HG03378 (cell line): ENCODE measurements around the gene HOXB9.

Experiments used
- ATAC-seq: cut with Tn5 transposase; IDR thresholded peaks from one replicate; pipeline ENCODE4 v1.9.1; 2021; ENCODE audit warnings: mild to moderate bottlenecking, moderate library complexity; ENCODE audit not compliant: unreplicated experiment

The HOXB9 gene

DNA sequence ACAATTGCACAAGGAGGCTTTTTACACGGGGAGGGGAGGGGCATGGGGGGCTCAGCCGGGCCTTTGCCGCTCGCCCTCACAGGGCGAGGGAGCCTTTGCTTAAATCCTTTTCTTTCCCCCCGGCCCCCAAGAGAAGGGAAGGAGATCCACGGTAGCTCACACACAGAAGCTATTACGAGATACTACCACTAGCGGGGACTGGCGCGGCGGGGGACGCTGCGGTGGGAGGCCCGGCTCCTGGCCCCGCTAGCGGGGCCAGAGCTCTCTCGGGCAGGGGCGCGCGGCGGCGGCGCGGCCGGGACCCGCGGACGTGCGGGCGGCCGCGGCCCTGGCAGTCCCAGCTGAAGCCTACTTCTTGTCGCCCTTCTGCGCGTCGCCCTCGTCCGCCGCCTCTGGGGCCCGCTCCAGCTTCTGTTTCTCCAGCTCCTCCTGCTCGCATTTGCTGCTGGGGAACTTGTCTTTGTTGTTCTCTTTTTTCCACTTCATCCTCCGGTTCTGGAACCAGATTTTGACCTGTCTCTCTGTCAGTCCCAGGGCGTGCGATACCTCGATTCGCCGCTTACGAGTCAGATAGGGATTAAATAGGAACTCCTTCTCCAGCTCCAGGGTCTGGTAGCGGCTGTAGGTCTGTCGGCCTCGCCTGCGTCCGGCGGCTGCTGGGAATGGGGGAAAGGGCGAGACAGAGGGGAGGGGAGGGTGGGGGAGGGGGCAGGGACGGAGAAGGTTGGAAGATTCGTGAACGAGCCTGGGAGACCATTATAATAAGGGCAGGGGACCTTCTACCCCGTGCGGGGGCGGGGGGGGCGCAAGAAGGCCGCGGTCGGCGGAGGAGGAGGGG is 13.1 kb downstream of the HOXB9 start:
- ATAC-seq = no peak

DNA sequence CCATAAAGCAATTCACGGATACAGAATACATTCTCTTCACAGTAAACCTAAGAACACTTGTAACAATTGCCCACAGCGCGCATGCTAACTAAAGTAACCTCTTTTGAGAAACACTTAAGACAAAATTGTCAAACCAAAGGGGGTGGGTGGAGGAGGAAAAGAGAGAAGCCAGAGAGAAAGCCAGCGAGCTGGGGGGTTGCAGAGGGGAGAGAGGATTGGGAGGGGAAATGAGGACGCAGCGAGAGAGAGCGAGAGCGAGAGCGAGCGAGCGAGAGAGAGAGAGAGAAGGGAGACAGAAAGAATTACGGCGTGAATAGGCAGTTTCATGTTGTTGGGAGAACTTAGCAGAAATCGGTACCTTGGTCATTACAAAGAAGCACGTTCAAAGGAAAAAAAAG is 13.7 kb downstream of the HOXB9 start:
- ATAC-seq = no peak

DNA sequence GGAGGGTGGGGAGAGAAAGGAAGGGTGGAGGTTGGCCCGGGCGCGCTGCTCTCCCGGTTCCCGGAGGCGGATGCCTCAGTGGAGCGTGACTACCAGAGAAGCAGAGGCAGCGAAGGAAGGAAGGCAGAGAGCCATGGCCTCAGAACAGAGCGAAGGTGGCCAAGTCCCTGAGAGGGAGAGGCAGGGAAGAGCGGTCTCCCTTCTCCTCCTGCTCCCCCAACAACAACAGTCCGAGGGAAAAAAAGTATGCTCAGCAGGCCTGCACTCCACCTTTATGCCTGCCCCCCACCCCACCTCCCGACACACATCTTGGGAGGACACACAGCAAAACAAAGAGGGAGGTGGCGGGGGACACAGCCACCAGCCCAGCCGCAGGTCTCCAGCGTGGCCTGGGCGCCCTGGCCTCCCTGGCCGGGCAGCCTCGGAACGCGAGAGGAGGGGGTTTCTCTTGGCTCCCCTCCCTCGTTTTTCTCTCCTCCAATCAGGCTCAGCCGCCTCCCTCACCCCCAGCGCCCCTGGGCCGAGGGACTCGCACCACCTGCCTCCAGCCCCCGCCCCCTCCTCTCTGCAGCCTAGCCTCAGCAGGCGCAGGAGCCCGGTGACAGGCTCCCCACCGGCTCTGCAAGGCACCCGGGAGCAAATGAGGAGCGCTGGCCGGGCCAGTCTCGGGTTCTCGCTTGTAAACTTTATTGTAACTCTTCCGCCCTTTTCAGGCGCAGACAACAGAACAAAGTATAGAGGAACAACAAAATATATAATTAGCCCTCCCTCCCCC is 14.3 kb downstream of the HOXB9 start:
- no peak for ATAC-seq

DNA sequence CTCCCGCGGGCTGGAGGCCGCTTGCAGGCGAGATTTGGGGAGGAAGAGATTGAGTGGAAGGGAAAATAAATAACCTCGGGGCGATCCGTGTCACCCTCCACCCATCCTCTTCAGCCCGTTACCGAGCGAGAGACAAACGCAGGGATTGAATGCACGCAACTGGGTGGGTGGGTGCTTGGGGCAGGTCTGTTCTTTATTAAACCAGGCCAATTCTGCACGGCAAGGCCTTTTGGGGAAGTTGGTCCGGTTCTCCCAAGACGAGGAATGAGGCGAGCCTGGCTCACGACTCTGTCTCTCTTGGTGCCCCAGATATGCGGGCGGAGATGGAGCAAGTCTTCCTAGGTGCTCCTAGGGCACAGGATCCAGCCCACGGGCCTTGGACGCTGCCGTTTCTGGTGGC is 14.9 kb downstream of the HOXB9 start:
- no peak for ATAC-seq

DNA sequence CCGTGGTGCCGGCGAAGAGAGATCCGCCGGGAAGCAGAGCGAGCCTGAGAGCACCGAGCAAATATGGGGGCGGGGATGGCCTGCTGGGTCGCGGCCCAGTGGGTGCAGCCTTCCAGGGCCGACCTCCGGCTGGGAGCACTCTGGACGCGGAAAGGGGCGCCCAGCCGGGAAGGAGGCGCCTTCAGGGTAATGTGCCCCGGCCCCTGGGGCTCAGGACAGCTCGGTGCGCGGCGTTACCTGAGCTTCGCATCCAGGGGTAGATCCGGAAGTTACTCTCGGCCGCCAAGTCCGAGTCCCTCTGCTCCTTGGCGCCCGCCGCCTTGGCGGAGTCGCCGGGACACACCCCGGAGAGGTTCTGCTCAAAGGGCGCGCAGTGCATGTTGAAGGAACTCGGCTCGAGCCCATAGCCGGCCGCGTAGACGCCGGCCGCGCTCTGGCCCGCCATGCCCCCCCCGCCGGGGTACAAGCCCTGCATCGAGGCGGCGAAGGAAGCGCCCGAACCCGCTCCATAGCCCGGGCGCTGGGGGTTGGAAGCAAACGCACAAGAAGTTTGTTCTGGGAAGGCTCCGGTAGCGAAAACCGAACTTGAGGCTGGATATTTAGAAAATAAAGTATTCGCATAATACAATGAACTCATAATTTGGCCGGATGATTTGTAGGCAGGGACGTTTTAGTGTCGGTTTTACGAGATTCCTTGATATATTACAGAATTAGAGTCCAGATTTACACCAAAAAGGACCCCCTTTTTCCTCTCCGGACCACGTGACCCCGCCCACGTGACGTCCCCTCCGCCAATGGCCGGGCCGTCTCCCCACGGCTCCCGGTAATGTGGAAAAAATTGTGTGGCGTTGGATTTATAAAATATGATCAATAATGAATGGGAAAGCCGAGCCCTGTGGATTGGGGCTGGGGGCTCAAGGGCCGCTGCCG is 15.6 kb downstream of the HOXB9 start, which contains the start of gene HOXB7:
TSS of gene HOXB7 (minus strand) at position 736 of the 930 bp plus-strand sequence. CDS start at position 637, 99 bp downstream.
- ATAC-seq = no peak

DNA sequence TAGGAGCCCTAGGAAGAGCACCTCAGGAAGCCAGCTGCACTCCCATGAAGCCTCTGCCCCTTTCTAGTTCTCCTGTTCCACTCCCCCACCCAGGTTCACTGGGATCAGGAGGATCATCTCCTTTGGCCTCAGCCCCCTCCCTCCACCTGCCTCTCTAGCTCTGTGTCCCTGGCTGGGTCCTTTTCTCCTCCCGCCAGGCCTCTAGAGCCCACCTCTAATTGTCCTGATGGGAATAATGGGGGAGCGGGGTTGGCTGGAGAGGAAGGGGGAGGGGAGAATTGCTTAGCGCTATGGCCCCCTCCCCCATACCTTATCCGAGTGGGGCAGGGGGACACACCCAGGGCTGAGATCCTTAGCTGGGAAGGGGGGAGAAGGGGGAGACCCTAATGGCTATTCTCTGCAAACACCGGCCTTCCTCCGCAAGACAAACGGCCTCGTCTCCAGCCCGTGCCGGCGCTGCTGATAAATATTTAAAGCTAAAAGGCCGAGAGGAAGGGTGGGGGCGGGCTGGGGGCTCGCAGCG is 16.3 kb downstream of the HOXB9 start:
- ATAC-seq = no peak

DNA sequence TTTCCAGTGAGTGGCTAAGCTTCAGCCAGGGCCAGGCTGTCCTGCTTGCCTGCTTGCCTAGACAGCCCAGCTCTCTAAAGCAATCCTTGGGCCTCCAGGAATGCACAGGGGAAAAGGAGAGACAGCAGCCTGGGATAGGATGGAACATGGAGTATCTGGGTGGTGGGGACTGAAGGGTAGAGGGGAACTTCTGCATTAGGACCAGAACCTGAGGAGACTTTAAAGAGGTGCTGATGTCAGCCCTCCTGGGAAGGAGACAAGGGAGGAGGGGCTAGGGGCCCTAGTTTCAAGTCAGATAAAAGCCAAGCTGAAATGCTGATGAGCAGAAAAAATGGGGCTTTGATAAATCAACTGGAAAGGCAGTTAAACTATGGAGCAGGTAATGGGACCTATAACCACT is 17.1 kb downstream of the HOXB9 start:
- no peak for ATAC-seq

DNA sequence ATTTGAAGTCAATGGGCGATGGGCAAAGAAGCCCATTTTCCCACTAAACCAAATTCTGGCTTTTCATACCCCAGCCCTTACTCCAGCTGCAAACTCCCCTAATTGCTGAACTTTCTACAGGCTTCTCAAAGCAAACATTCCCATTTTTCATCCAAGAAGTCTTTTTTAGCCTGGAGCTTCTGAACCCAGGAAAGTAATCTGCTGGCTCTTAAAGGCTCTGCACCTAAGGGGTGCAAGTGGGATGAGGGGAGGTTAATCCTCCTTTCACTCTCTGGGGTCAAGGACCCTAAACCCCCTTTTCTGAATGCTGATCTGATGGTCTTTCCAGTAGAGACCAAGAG is 17.7 kb downstream of the HOXB9 start:
- ATAC-seq = no peak

DNA sequence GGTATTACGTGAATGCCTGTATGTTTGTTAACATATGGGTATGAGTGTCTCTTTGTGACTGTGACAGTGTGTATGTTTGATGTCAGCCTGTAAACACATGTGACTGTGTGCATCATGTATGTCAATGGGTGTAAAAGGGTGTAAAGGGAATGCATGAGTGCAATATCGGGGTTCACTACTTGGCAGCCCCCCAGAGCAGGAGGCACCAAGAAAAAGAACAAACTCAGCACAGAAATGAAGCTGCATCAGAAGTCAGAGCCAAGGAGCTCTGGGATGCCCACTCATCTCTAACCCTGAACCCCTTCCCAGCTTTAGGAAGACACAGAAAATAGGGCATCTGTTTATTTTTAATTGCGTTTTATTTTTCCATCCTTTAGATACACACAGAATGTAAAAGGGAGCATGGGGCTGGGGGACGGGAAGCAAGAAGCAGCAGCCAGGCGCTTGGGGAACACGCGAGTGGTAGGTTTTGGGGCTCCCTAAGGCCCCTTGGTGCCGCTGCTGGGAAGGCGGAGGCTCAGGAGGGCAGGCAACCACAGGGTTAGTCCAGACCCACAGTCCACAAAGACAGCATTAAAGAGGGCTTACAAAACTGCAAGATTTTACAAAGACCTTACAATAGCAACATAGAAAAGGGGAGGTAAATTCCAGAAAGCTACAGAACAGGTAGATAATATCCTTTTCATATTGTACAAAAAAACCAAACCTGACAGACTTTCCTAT is 19.1 kb downstream of the HOXB9 start:
- ATAC-seq = no peak

DNA sequence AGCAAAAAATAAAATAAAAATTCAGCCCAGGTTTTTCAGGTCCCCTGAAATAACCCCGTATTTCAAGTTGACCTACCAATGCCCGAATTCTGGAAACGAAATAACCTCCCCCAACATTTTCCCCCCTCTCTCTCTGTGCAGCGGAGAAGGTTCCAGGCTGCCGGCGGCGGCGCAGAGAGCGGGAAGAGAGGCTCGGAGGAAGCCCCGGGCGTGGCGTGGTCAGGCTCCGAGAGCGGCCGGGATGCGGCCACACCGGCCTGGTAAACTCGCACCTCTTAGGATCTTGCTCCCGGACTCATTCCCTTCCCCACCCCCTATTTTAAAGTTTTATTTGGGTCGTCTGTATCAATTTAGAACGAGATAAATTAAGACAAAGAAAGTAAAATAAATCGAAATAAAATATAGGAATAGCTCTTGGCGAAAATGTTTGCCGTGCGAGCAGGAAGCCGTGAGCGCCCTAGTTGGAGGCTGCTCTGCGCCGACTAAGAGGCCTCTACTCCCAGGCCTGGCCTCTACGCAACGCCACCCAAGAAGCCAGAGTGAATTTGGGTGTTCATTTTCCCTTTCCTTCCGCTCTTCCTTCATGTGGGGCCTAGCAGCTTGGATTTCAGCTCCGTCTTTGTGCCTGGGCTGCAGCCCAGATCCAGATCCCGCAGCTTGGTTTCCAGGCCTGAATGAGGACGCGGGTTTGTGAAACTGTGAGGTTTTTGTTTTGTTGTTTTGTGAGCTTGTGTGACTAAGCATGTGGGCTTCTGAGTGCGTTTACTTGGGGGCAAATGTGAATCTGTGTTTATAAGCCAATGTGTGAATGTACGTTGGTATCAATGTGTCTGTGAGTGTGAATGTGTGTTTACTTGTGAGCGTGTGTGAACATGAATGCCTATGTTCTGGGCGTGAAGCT is 19.9 kb downstream of the HOXB9 start:
- no peak for ATAC-seq

DNA sequence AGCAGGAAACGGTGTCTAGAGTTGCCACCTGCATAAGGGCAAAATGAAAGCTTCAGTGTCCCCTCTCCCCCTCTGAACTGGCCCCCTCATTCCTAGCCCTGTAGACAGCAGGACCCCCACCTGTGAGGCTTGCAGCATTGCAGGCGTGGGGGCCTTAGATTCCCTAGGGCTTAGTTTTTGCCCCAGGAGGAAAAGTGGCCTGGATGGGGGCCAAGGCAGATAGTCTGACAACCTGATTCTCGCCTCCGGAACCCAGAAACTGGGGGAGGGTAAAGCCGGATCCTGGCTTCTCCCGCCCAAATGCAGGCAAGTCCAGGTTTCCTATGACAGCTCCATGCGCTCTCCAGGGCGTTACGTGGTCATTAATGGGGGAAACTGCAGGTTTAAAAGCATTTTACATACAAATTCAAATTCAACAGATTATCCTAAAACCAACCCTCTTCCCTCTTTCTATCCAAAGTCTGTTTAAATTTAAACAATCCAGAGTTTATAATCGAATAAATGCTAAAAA is 20.7 kb downstream of the HOXB9 start:
- no peak for ATAC-seq

DNA sequence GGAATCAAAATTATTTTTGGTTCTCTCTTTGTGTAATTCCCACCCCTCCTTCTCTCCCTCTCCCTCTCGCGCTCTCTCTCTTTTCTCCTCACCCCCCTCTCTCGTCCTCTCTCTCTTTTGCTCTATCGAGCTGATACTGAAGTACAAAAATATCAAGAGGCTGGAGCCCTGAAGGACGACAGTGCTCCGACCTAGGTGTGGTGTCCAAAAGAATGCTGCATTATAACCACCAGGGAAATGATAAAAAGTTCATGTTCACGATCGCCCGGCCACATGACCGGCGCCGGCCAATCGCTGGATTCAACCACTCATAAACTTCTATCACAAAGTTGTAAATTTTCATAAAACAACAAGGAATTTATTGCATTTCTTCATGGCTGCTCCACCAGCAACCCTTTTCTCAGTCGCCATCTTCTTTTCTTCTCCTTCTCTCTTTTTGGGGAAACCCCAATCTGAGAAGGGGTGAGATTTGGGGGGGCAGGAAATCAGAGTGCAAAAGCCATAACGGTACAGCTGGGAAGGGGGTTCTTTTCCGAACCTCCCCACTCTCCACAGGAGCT is 21.3 kb downstream of the HOXB9 start, which contains the start of gene HOXB6:
TSS of gene HOXB6 (minus strand) at position 217 of the 560 bp plus-strand sequence. CDS start 6,836 bp downstream, outside the sequence.
- no peak for ATAC-seq

DNA sequence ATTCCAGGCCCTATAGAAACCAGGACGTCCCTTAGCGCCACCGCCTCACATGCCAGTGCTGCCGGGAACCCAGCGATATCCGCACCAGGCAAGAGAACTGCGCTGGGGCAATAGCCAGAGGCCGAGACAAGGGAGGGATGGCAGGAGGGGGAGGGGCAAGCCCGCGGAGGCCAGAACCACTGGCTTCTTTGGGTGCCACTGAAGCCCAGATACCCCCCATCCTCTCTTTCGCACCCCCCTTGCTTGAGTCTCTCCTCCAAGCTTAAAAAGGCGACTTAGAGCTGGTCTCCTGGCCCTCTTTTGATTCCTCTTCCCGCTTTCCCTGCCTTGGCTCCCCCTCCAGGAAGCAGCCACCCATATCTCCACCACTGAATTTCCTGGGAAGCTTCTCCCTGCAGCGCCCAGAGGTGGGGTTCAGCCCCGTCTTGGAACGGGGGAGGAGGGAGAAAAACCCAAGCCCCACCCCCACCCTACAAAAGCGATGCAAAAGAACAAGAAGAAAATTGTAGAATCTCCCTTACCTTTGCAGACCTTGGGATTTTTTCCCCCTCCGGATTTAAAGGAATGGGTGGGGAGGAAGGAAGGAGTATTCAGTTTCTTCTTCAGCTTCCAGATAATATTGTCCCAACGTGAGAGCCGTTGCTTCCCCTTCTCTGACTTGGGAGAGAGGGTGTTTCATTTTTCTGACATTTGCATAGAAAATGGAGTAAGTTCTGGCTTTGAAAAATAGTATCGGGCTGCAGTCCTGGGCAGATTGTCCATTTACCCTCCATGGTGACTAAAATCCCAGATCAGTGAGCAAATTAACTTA is 22.0 kb downstream of the HOXB9 start:
- no peak for ATAC-seq

DNA sequence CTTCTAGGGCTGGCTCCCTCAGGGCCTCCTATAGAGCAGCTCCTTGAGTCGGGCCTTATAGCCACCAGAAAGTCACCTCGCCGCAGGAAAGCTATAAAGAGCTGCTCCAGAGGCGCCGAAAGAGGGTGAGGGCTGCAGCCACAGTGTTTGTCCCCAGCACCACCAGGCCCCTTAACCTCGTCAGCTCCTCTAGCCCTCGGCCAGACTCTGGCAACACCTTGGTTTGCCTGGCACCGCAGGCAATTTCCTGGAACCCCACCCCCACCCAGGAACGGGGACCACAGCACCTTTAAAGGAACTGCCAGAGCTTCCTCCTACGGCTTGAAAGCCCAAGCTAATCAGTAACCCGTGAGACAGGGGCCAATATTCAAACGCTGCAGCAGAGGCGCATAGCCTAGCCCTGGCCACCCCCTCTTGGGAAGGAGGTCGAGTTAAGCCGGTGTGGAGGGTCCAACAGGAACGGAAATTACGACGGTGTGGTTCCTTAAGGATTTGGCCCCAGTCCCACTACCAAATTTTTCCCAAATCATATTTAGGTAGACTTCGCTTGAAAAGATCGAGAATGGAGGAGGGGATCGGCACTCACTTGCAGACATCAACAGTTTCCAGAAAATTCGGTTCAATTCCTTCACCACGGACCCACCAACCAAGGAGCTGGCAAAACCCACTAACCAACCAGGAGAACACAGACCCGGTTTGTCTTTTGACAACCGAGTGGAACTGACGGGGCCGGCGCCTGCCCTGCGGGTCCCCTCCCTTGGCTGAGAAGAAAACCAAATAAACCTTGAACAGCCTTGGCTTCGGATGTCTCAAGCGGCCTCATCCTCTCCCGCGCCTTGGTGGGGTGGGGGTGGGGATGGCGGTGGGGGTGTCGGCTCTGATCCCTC is 24.4 kb downstream of the HOXB9 start:
- no peak for ATAC-seq

DNA sequence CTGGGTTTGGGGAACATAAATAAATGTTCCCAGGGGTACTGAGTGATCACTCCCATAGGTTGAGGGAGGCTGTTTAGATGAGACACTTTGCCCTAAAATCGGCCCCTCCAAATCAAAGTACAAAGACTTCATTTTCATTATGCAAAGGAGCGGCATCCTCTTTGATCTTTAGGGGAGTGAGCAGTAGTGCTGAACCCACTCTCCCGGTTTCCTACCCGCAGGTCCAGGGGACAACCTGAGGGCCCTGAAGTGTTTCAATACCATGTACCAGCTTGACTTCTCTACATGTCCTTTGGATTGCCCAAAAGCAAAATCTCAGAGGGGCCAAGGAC is 25.0 kb downstream of the HOXB9 start:
- ATAC-seq = no peak

DNA sequence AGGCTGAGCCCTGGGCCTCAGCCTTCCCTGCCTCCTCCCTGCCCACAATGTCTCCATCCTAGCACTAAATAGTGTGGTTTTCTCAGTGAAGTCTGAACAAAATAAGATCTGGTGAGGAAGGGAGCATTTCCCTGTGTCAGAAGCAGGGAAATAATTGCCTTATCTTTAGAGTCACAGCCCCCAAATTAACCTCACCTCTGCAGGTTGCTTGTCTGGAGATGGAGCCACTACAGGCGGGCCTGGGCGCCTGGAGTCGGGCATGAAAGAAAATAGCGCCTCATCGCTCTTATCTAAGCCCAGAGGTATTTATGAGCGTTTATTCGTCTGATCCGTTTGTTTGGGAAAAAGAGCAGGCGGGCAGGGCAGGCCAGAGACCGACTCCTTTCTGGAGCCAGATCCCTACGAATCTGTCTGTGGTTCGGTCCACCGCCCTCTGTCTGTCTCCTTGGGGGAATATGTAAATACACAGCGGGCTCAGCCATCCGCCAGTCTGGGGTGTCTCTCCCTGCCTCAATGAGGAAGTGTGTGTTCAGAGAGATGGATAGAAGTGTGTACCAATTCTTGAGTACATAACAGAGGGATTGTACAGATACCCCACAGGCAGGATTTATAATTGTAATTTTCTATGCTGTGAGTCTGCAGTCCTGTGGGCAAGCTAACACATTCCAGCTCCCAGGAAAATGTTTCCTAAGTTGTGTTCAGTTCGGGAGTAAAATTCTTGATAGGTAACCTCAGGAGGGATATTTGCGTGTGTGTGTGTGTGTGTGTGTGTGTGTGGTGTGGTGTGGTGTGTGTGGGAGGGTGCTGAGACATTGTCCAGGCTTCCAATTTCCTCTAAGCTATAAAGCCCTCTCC is 25.7 kb downstream of the HOXB9 start:
- ATAC-seq = no peak
